ENCODE measurements around the gene WNK1. TPM values are rescaled to one million over a fixed set of nuclear protein-coding genes. Genes with fewer than 3 reads are reported as not detected.
"Not testable (repeated sequence)": the region's sequence is repeated elsewhere in the genome, so short reads cannot be mapped to it uniquely, and the experiment has no call there.

Gene WNK1
- total RNA-seq, 4 donors from 2014 or later = 79.2 to 169 (median 92.1) TPM

- Histone ChIP-seq H3K36me3 (no peaks in the 10 kb centered on the region), H3K4me3 (no peak overlapping the region), H3K4me1 (peaks cover 0 to 16% (median 6%) of the 10 kb centered on the region in 4 donors), H3K27me3 (no peaks in the 10 kb centered on the region), H3K9me3 (no peaks in the 10 kb centered on the region), H3K27ac (no peak overlapping the region)
- TF ChIP-seq EP300 (IDR thresholded peaks at IDR 0.05; ENCODE audit: low read depth) = no peak
- TF ChIP-seq POLR2AphosphoS5 (IDR thresholded peaks at IDR 0.05) = no peak
- TF ChIP-seq POLR2A (IDR thresholded peaks at IDR 0.05) = no peak
- WGBS, 2 donors (ENCODE audit: low coverage in 1 of 2) = 42 to 67% methylated on average over 2 of the region's 2 CpGs
- intact Hi-C loops (cut with DNase I; ENCODE audit: low total_unique reads) = no loop called here
- DNase-seq = no peak
- in situ Hi-C loops (cut with MboI; ENCODE audit: low pct_ligation_motif_present in 1 of 4, low pct_unique_long_range_greater_than_20kb in 1 of 4, low sequenced_read_pairs in 3 of 4) = no loop called here
Measured at GRCh38 chr12:848173-848865, 95.9 kb downstream of the WNK1 start.

- 78 to 100% methylated on average over 1 to 2 of the region's 2 CpGs for whole genome bisulfite sequencing, 2 donors (ENCODE audit: low coverage in 1 of 2)
Measured at GRCh38 chr12:848882-849527, 96.6 kb downstream of the WNK1 start.

GRCh38 chr12:849733-850437, 97.5 kb downstream of the WNK1 start:
- peaks cover 0 to 16% (median 6%) of the 10 kb centered on the region in 4 donors for H3K4me1 ChIP-seq
- H3K27ac ChIP-seq; intact Hi-C loops (cut with DNase I; ENCODE audit: low total_unique reads); H3K9me3 ChIP-seq; in situ Hi-C loops (cut with MboI; ENCODE audit: low pct_ligation_motif_present in 1 of 4, low pct_unique_long_range_greater_than_20kb in 1 of 4, low sequenced_read_pairs in 3 of 4); H3K4me3 ChIP-seq; H3K27me3 ChIP-seq; DNase-seq; H3K36me3 ChIP-seq: not testable (repeated sequence)
- WGBS, 2 donors (ENCODE audit: low coverage in 1 of 2) = 100% methylated on average over 4 of the region's 4 CpGs; no CpG with 5 or more reads in 1 of the 2 donors

More at GRCh38 chr12:848882-849527, 96.6 kb downstream of the WNK1 start:
- Histone ChIP-seq H3K36me3 (no peaks in the 10 kb centered on the region), H3K4me1 (peaks cover 0 to 16% (median 6%) of the 10 kb centered on the region in 4 donors), H3K4me3 (no peak overlapping the region), H3K27me3 (no peaks in the 10 kb centered on the region), H3K27ac (no peak overlapping the region), H3K9me3 (no peaks in the 10 kb centered on the region)
- TF ChIP-seq POLR2AphosphoS5 (IDR thresholded peaks at IDR 0.05) (no peak), CTCF (IDR thresholded peaks at IDR 0.05) (no peak), POLR2A (IDR thresholded peaks at IDR 0.05) (no peak)
- in situ Hi-C loops (cut with MboI; ENCODE audit: low pct_ligation_motif_present in 1 of 4, low pct_unique_long_range_greater_than_20kb in 1 of 4, low sequenced_read_pairs in 3 of 4) (no loop called here), intact Hi-C loops (cut with DNase I; ENCODE audit: low total_unique reads) (no loop called here)
- DNase-seq = no peak

GRCh38 chr12:851343-851742, 99.0 kb downstream of the WNK1 start:
- H3K4me1 ChIP-seq = peaks cover 0 to 16% (median 6%) of the 10 kb centered on the region in 4 donors
- intact Hi-C loops (cut with DNase I; ENCODE audit: low total_unique reads) = no loop called here
- no peak for DNase-seq

GRCh38 chr12:851913-852312, 99.5 kb downstream of the WNK1 start:
- H3K4me1 ChIP-seq = peaks cover 0 to 21% (median 6%) of the 10 kb centered on the region in 4 donors
- no peak for DNase-seq
- WGBS, 2 donors (ENCODE audit: low coverage in 1 of 2) = 64 to 76% methylated on average over 3 of the region's 3 CpGs
- in situ Hi-C loops (cut with MboI; ENCODE audit: low pct_ligation_motif_present in 1 of 4, low pct_unique_long_range_greater_than_20kb in 1 of 4, low sequenced_read_pairs in 3 of 4) = no loop called here
- no peaks in the 10 kb centered on the region for H3K36me3 ChIP-seq
- H3K27me3 ChIP-seq = no peaks in the 10 kb centered on the region
- H3K9me3 ChIP-seq = no peaks in the 10 kb centered on the region
- H3K4me3 ChIP-seq = no peak overlapping the region
- H3K27ac ChIP-seq = peak overlapping the region in 3 of 4 donors; percentile 23 to 57 (median 47)
- intact Hi-C loops (cut with DNase I; ENCODE audit: low total_unique reads) = no loop called here
- TF ChIP-seq POLR2A (IDR thresholded peaks at IDR 0.05) (no peak), POLR2AphosphoS5 (IDR thresholded peaks at IDR 0.05) (no peak)

More at GRCh38 chr12:851343-851742, 99.0 kb downstream of the WNK1 start:
- Histone ChIP-seq H3K9me3 (no peaks in the 10 kb centered on the region), H3K27me3 (no peaks in the 10 kb centered on the region), H3K27ac (peak overlapping the region in 3 of 4 donors; percentile 23 to 57 (median 47)), H3K36me3 (no peaks in the 10 kb centered on the region), H3K4me3 (no peak overlapping the region)
- 79 to 80% methylated on average over 1 of the region's 1 CpG for WGBS, 2 donors (ENCODE audit: low coverage in 1 of 2)
- in situ Hi-C loops (cut with MboI; ENCODE audit: low pct_ligation_motif_present in 1 of 4, low pct_unique_long_range_greater_than_20kb in 1 of 4, low sequenced_read_pairs in 3 of 4) = no loop called here
- TF ChIP-seq POLR2A (IDR thresholded peaks at IDR 0.05) (no peak), POLR2AphosphoS5 (IDR thresholded peaks at IDR 0.05) (peak in 1 of 3 donors; percentile 22)

- intact Hi-C loops (cut with DNase I; ENCODE audit: low total_unique reads) = no loop called here
- Histone ChIP-seq H3K36me3 (no peaks in the 10 kb centered on the region), H3K27me3 (no peaks in the 10 kb centered on the region), H3K4me3 (no peak overlapping the region), H3K9me3 (no peaks in the 10 kb centered on the region), H3K4me1 (peaks cover 0 to 30% (median 6%) of the 10 kb centered on the region in 4 donors), H3K27ac (no peak overlapping the region)
- in situ Hi-C loops (cut with MboI; ENCODE audit: low pct_ligation_motif_present in 1 of 4, low pct_unique_long_range_greater_than_20kb in 1 of 4, low sequenced_read_pairs in 3 of 4) = no loop called here
- no peak for TF ChIP-seq CTCF (IDR thresholded peaks at IDR 0.05)
- DNase-seq = no peak
Measured at GRCh38 chr12:852864-853263, 100.5 kb downstream of the WNK1 start.

All from transverse colon (tissue), 4 donors.